Activated CD4-positive, alpha-beta T cell treated with anti-CD3 and anti-CD28 coated beads for 4 hours (primary cell): Measurements from ENCODE around the gene THYN1.

Source experiments
- DNase-seq, 2 donors: peaks; one replicate each; pipeline ENCODE4 v3.0.0-alpha.2; 2020

Gene THYN1

GRCh38 chr11:134246100-134246499, 7.1 kb downstream of the THYN1 start:
- no peak for DNase-seq

DNA sequence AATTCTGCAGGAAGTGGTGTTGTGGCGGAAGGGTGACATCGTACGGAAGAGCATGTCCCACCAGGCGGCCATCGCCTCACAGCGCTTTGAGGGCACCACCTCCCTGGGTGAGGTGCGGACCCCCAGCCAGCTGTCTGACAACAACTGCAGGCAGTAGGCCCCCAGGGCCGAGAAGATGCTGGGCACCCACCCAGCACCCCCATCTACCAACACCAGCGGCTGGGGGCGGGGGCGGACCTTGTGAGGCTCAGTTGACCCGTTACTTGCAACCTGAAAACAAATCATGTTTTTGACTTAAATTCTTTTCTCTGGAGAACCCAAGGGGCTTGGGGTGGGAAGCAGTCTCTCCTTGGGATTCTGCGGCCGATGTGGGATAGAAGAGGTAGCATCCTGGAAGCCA, 7.7 kb downstream of the THYN1 start:
- DNase-seq = no peak

DNA sequence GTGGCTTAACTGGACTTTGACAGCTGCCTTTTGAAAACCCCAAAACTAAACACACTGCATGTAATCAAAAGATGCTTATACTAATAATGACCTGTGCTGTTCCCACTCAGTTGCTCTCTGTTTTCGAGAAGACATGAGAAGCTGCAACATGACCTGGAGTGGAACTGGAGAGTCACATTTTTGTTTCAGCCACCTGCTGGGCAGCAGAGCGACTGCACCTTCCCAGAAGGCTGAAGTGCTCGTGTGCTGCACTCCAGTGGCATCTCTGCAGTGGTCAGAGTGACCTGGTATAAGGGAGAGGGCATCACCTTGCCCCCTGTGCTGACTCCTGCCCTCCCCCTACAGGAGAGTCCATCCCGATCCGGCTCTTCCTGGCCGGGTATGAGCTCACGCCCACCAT, 8.6 kb downstream of the THYN1 start:
- no peak for DNase-seq

- DNase-seq = no peak
Observed at GRCh38 chr11:134243913-134244312, 9.2 kb downstream of the THYN1 start.

GRCh38 chr11:134242376-134242775, 10.8 kb downstream of the THYN1 start:
- DNase-seq = no peak

DNA sequence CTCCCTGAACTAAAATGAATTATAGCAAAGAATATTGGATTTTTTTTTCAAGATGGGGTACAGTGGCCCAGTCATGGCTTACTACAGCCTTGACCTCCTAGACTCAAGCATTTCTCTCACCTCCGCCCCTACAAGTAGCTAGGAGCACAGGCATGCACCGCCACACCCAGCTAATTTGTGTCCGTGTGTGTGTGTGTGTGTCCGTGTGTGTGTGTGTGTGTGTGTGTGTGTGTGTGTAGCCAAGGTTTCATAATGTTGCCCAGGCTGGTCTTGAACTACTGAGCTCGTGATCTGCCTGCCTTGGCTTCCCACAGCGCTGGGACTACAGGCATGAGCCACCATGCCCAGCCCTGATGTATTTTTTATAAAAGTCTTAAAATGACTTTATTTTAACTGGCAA, 12.6 kb downstream of the THYN1 start:
- no peak for DNase-seq

DNA sequence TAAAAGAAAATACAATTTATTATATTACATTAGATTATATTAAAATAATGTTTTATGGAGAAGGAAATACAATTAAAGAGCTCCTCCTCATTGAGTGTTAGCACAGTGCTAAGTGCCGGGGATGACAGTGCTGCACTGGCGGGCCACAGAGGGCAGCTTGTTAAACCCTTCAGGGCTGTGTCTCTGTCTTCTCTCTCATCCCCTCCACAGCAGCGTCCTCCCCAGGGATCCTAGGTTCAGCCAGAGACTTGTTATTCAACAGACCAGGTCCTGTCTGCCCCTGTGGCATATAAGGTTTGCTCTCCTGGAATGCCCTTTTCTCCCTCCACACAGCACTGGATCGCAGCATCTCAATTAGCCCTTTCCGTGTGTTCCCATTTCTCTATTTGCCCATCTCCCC, 14.2 kb downstream of the THYN1 start:
- DNase-seq = no peak

DNA sequence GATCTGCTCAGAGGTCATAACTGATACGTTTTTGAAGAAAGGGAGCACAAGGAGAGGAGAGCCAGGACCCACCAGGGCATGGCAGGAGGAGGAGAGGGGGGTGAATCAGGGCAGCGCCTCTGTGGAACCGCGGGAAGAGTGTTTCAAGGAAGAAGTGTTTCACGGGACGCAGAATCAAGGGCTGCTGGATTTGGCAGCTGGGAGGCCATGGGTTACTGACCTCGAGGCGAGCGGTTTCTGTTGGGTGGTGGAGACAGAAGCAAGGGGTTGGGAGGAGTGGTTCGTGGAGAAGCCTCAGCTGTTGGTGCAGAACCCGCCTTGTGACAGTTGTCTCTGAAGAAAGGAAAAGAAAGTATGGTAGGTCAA, 15.6 kb downstream of the THYN1 start:
- no peak for DNase-seq

DNA sequence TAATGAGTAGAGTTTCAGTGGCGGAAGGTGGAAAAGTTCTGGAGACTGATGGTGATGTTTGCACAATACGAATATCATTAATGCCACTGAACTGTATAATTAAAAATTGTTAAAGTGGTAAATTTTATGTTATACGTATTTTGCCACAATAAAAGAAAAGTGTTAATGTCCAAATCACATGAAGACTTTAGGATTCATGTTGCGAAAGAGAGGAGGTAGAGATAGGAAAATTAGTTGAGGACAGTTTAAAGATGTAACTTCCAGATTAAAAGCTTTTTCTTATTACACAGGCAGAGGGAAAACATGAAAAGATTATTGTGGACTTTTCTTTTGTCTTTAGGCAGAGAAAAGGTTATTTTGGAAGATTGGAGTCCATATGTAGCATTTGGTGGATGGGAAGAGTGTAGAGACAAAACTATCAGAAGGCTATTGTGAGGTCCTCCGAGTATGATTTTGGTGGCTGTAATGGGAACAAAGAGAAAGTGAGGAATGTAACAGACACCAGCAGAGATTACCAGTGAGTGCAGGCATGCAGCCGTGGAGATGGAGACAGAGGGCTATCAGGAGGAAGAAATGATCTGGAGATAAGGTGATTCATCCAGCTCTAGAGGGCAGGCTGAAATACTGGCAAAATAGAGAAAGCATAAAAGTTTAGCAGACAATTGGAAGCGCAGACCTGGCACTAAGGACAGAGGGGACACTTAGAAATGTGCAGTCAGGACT, 16.2 kb downstream of the THYN1 start:
- no peak for DNase-seq

- DNase-seq = no peak
Observed at GRCh38 chr11:134235399-134235798, 17.8 kb downstream of the THYN1 start.

DNA sequence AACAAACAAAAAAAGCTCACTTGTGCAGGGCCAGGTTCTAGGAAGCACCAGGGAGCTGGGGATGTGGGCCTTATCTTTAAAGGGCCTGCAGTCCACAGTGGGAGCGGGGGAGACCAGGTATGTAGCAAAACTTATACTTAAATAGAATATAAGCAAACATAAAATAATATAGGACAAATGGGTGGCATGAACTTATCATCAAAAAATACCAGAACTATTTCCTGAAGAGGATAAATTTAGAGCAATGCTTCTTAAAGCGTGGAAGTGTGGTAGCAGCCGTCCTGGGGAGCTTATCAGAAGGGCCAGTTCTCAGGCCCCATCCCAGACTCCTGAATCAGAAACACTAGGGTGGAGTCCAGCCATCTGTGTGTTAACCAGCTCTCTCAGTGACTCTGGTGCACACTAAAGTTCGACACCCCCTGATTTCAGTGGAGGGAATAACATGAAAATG, 19.4 kb downstream of the THYN1 start:
- DNase-seq = no peak

- DNase-seq = no peak
Observed at GRCh38 chr11:134231958-134232659, 21.0 kb downstream of the THYN1 start.

DNA sequence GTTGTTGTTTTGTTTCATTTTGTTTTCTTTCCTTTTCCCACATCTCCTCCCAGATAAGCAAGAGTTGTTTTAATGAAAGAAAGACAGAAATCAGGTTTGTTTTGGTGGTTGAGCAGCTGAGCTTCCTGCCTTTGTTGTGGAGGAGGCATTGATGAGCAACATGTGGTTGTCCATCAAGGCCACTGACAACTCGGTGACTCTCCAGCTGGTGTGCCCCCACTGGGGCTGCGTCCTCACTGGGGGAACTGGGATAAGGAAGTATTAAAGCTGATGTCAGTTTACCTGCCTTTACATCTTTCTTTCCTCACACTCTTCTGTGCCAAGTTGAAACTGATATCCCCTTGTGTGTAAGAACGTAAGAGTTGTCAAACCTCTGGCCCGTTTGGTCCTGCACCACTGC, 22.8 kb downstream of the THYN1 start:
- no peak for DNase-seq

GRCh38 chr11:134229126-134229790, 23.9 kb downstream of the THYN1 start:
- no peak for DNase-seq

GRCh38 chr11:134228625-134229024, 24.5 kb downstream of the THYN1 start:
- no peak for DNase-seq

DNA sequence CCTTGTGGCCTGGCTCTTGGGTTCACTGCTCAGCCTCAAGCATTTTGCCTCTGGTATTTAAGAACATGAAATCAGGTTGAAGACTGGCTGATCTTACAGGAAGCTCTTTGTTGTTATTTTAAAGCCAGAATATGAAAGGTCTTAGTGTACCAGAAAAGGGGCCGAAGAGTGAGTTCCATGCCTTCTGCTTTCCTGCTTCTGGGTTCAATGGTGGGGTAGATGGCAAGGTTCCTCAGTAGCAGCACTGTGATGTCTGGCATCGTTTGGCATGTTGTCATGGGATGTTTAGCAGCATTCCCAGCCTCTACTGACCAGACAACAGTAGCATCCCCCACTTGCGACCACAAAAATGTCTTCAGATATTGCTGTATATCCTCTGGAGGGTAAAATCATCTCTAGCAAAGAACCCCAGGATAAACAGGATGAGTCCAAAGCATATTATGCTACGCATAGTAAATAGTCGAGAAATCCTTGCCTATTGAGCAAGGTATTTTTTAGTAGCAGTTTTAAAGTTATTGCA, 26.3 kb downstream of the THYN1 start:
- DNase-seq = no peak

DNA sequence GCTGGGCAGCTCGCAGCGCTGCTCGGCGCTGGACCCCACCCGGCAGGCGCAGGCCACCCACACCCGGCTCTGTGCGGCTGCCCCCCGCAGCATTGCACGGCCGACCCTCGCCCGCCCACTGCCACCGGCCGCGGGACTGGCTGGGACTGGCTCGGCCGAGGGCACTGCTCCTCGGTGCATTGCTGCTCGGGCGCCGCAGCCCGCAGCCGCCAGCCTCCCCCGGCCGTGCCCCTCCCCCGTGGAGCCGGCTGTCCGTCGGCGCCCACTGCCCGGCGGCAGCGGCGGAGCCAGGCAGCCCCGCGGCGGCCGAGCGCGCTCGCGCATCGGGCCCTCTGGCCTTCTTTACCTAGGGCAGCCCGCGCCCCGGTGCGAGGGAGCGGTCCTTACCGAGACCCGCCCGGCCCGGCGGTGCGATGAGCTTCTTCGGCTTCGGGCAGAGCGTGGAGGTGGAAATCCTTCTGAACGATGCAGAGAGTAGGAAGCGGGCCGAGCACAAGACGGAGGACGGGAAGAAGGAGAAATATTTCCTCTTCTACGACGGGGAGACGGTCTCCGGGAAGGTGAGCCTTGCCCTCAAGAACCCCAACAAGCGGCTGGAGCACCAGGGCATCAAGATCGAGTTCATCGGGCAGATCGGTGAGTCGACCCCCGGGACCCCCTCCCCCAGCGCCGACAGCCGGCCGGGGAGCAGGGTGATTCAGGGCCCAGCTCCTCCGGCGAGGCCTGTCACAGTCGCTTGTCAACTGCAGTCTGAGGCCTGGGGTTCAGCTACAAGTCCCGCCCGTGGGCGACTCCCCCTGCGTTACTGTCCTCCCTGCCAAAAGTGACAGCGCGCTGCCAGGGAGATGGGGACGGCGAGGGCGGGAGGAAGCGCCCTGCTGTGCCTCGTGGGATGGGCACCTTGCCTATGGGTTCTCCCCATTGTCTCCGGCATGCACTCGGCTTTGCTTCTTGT, 28.2 kb downstream of the THYN1 start:
- peak; percentile 49 to 63 for DNase-seq

GRCh38 chr11:134223836-134224709, 29.1 kb downstream of the THYN1 start, which contains the start of the genes NCAPD3 and VPS26B:
Gene NCAPD3 (minus strand): TSS chr11:134223967. CDS start chr11:134223926, 41 bp downstream.
Gene VPS26B (plus strand): TSS chr11:134224671. CDS start chr11:134225123, 452 bp downstream.
- DNase-seq = peak; percentile 95 to 96

DNA sequence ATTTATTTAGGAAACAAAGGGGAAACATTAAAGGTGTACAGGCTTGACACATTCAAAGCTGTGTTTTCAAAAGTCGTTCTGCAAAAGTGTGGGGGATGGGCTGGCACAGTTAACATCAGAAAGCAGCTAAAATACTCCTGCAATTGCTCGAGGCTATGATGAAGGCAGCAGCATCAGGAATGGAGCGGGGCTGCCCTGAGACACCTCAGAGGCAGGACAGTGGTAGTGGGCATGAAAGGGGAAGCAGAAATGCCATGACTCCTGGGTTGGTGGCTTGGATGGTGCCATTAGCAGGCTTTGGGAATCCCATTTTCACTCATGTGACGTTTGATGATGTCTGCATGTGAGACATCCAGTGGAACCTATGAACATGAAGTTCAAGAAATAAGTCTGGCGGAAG, 30.0 kb downstream of the THYN1 start:
- DNase-seq = no peak

GRCh38 chr11:134216816-134217215, 36.3 kb downstream of the THYN1 start:
- DNase-seq = no peak

GRCh38 chr11:134215836-134216235, 37.3 kb downstream of the THYN1 start:
- no peak for DNase-seq
